ENCODE results near the gene CRAMP1.
"Not testable (repeated sequence)": the region's sequence is repeated elsewhere in the genome, so short reads cannot be mapped to it uniquely, and the experiment has no call there.

GRCh38 chr16:1705324-1705687 is 93.1 kb downstream of the CRAMP1 start:
- not testable (repeated sequence) for TF ChIP-seq EZH2 (IDR thresholded peaks at IDR 0.05; ENCODE audit: insufficient read depth, low read length); CTCF (IDR thresholded peaks at IDR 0.05; ENCODE audit: insufficient read depth, low read depth, low read length)
